HepG2 (cell line): ENCODE data around the gene RIPOR3. TPM values are rescaled to one million over a fixed set of nuclear protein-coding genes. Genes with fewer than 3 reads are reported as not detected.

ENCODE experiments used
- CC2D1A ChIP-seq: sonication (generic); formaldehyde crosslinking; IDR thresholded peaks from 2 replicates; pipeline ENCODE4 v1.8.1; 2023; ENCODE audit warnings: mild to moderate bottlenecking, missing genetic modification reagents
- DDIT3 ChIP-seq: sonication (generic); formaldehyde crosslinking; IDR thresholded peaks from 2 replicates; pipeline ENCODE4 v1.4.0; 2020; ENCODE audit warnings: mild to moderate bottlenecking, missing genetic modification reagents
- DNMT3B ChIP-seq: conservative IDR thresholded peaks from 2 replicates; pipeline ENCODE4 v1.6.1; 2016; ENCODE audit warnings: missing biosample characterization, control low read depth
- FOXC1 ChIP-seq: sonication (generic); formaldehyde crosslinking; IDR thresholded peaks from 2 replicates; pipeline ENCODE4 v1.8.0; 2022; ENCODE audit warnings: mild to moderate bottlenecking, missing genetic modification reagents, borderline replicate concordance
- HNF1B ChIP-seq: sonication (generic); formaldehyde crosslinking; IDR thresholded peaks from 2 replicates; pipeline ENCODE4 v1.5.1; 2020; ENCODE audit warnings: mild to moderate bottlenecking, moderate library complexity, missing genetic modification reagents
- ISL2 ChIP-seq: sonication (generic); formaldehyde crosslinking; IDR thresholded peaks from 2 replicates; pipeline ENCODE4 v1.5.0; 2020; ENCODE audit warnings: missing genetic modification reagents
- KAT2B ChIP-seq: fragments of 150-350 bp; IDR thresholded peaks from 2 replicates; pipeline ENCODE4 v1.6.1; 2014; ENCODE audit warnings: low read depth, low read length, borderline replicate concordance
- NRL ChIP-seq: sonication (generic); formaldehyde crosslinking; IDR thresholded peaks from 2 replicates; pipeline ENCODE4 v1.5.0; 2020; ENCODE audit warnings: missing genetic modification reagents, mild to moderate bottlenecking, moderate library complexity, borderline replicate concordance
- RCOR2 ChIP-seq: IDR thresholded peaks from 2 replicates; pipeline ENCODE4 v1.6.1; 2016; ENCODE audit warnings: missing biosample characterization, missing genetic modification reagents
- REST ChIP-seq, 2 experiments: IDR thresholded peaks; 2 replicates each; pipeline ENCODE4 v1.6.1; 2011 to 2012; ENCODE audit warnings: low read length in 2 of 2, borderline replicate concordance in 1 of 2, low read depth in 1 of 2, mild to moderate bottlenecking in 1 of 2, moderate library complexity in 1 of 2
- SMAD9 ChIP-seq: sonication (generic); formaldehyde crosslinking; IDR thresholded peaks from 2 replicates; pipeline ENCODE4 v1.5.1; 2020; ENCODE audit warnings: mild to moderate bottlenecking, missing genetic modification reagents
- STAG1 ChIP-seq: sonication (generic); formaldehyde crosslinking; IDR thresholded peaks from 2 replicates; pipeline ENCODE4 v1.4.0; 2020; ENCODE audit warnings: missing genetic modification reagents
- THAP8 ChIP-seq: sonication (generic); formaldehyde crosslinking; IDR thresholded peaks from 2 replicates; pipeline ENCODE4 v1.5.1; 2020; ENCODE audit warnings: missing genetic modification reagents, mild to moderate bottlenecking, borderline replicate concordance
- THRA ChIP-seq: sonication (generic); formaldehyde crosslinking; IDR thresholded peaks from 2 replicates; pipeline ENCODE4 v1.4.0; 2020; ENCODE audit warnings: missing genetic modification reagents, borderline replicate concordance
- ZBTB20 ChIP-seq: sonication (generic); formaldehyde crosslinking; IDR thresholded peaks from 2 replicates; pipeline ENCODE4 v1.8.1; 2023; ENCODE audit warnings: missing genetic modification reagents, low read depth, mild to moderate bottlenecking, borderline replicate concordance
- ZNF18 ChIP-seq: sonication (generic); formaldehyde crosslinking; IDR thresholded peaks from 2 replicates; pipeline ENCODE4 v1.8.0; 2022; ENCODE audit warnings: mild to moderate bottlenecking, missing genetic modification reagents; ENCODE audit not compliant: insufficient replicate concordance
- ZNF20 ChIP-seq: sonication (generic); formaldehyde crosslinking; IDR thresholded peaks from 2 replicates; pipeline ENCODE4 v1.4.0; 2020; ENCODE audit warnings: mild to moderate bottlenecking, moderate library complexity, missing genetic modification reagents
- ZNF260 ChIP-seq: sonication (generic); formaldehyde crosslinking; IDR thresholded peaks from 2 replicates; pipeline ENCODE4 v1.4.0; 2020; ENCODE audit warnings: missing genetic modification reagents, low read depth, mild to moderate bottlenecking, borderline replicate concordance
- ZNF441 ChIP-seq: sonication (generic); formaldehyde crosslinking; IDR thresholded peaks from 2 replicates; pipeline ENCODE4 v1.7.0; 2021; ENCODE audit warnings: missing genetic modification reagents, borderline replicate concordance
- polyA plus RNA-seq, 8 experiments: library from polyadenylated mRNA; depleted of rRNA in 3 of 8; stranded (reverse) in 7 of 8; unstranded in 1 of 8; fragments of >200 nt; fragmentation: Illumina TruSeq in 4 of 8; extraction: Trizol in 4 of 8; gene quantifications; 2 replicates each; pipeline versions ENCODE4 v1.2.1 to v1.2.3, GENCODE V29; 2011 to 2016; ENCODE audit warnings: low read depth in 4 of 8, missing spikeins in 1 of 8, mixed read lengths in 1 of 8; ENCODE audit not compliant: insufficient read depth in 1 of 8
- total RNA-seq, 5 experiments: library from RNA; depleted of rRNA; stranded (reverse); fragments of >200 nt; fragmentation: Illumina TruSeq; extraction: Trizol; gene quantifications; 2 replicates each; pipeline ENCODE4 v1.2.3, GENCODE V29; 2016; ENCODE audit warnings: low read depth in 1 of 5

The RIPOR3 gene
- total and polyA plus RNA-seq, 2 of the 13 experiments (the other 11 are each of a cell fraction or from before 2014, with no cell fraction given): 0.18 TPM; not detected in 1

- TF ChIP-seq ZBTB20 (CRISPR knock-in tag) (no peak), RCOR2 (CRISPR knock-in tag) (no peak), REST (IDR thresholded peaks at IDR 0.05; ENCODE audit: borderline replicate concordance in 1 of 2, low read depth in 1 of 2, low read length in 2 of 2) (no peak), DNMT3B (CRISPR knock-in tag) (no peak), HNF1B (CRISPR knock-in tag) (no peak), ZNF260 (CRISPR knock-in tag) (no peak), ISL2 (CRISPR knock-in tag) (no peak), FOXC1 (no peak), STAG1 (CRISPR knock-in tag) (no peak), NRL (CRISPR knock-in tag) (no peak), THRA (CRISPR knock-in tag) (no peak), SMAD9 (CRISPR knock-in tag) (no peak), KAT2B (no peak), ZNF18 (CRISPR knock-in tag) (no peak), THAP8 (CRISPR knock-in tag) (no peak), CC2D1A (CRISPR knock-in tag) (no peak), ZNF20 (CRISPR knock-in tag) (no peak), ZNF441 (no peak), DDIT3 (CRISPR knock-in tag) (no peak)
Observed at GRCh38 chr20:50563133-50563944, 128.0 kb downstream of the RIPOR3 start (continued).
